Measurements from ENCODE around the gene GART.
"Not testable (repeated sequence)": the region's sequence is repeated elsewhere in the genome, so short reads cannot be mapped to it uniquely, and the experiment has no call there.

The GART gene

DNA sequence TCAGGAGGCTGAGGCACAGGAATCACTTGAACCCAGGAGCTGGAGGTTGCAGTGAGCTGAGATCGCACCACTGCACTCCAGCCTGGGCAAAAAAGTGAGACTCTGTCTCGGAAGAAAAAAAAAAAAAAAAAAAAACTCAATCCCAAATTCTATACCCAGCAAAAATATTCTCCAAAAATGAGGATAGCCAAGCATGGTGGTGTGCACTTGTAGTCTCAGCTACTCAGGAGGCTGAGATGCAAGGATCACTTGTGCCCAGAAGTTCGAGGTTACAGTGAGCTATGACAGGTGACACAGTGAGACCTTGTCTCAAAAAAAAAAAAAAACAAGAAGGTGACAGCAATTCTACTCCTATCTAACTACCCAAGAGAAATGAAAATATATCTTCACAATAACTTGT, 68.6 kb downstream of the GART start:
- DNase-seq (ENCODE audit: low read depth in 1 of 2, low spot score in 1 of 2), result no peak
- Histone ChIP-seq H3K27me3 (ENCODE audit: insufficient read depth, poor library complexity, severe bottlenecking) (no peaks in the 10 kb centered on the region), H3K27ac (replicated peaks) (no peak overlapping the region), H3K4me3 (replicated peaks; ENCODE audit: insufficient read depth, low read length) (no peak overlapping the region)
- TF ChIP-seq SPI1 (IDR thresholded peaks at IDR 0.05; ENCODE audit: borderline replicate concordance, low read depth) (no peak), GABPA (IDR thresholded peaks at IDR 0.05; ENCODE audit: low read depth) (no peak), POLR2AphosphoS5 (IDR thresholded peaks at IDR 0.05; ENCODE audit: low read depth) (no peak)
- TF ChIP-seq, protein P1, sequence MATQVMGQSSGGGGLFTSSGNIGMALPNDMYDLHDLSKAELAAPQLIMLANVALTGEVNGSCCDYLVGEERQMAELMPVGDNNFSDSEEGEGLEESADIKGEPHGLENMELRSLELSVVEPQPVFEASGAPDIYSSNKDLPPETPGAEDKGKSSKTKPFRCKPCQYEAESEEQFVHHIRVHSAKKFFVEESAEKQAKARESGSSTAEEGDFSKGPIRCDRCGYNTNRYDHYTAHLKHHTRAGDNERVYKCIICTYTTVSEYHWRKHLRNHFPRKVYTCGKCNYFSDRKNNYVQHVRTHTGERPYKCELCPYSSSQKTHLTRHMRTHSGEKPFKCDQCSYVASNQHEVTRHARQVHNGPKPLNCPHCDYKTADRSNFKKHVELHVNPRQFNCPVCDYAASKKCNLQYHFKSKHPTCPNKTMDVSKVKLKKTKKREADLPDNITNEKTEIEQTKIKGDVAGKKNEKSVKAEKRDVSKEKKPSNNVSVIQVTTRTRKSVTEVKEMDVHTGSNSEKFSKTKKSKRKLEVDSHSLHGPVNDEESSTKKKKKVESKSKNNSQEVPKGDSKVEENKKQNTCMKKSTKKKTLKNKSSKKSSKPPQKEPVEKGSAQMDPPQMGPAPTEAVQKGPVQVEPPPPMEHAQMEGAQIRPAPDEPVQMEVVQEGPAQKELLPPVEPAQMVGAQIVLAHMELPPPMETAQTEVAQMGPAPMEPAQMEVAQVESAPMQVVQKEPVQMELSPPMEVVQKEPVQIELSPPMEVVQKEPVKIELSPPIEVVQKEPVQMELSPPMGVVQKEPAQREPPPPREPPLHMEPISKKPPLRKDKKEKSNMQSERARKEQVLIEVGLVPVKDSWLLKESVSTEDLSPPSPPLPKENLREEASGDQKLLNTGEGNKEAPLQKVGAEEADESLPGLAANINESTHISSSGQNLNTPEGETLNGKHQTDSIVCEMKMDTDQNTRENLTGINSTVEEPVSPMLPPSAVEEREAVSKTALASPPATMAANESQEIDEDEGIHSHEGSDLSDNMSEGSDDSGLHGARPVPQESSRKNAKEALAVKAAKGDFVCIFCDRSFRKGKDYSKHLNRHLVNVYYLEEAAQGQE (IDR thresholded peaks at IDR 0.05; ENCODE audit: insufficient replicate concordance, low read depth), result no peak
- TF ChIP-seq, protein P2, sequence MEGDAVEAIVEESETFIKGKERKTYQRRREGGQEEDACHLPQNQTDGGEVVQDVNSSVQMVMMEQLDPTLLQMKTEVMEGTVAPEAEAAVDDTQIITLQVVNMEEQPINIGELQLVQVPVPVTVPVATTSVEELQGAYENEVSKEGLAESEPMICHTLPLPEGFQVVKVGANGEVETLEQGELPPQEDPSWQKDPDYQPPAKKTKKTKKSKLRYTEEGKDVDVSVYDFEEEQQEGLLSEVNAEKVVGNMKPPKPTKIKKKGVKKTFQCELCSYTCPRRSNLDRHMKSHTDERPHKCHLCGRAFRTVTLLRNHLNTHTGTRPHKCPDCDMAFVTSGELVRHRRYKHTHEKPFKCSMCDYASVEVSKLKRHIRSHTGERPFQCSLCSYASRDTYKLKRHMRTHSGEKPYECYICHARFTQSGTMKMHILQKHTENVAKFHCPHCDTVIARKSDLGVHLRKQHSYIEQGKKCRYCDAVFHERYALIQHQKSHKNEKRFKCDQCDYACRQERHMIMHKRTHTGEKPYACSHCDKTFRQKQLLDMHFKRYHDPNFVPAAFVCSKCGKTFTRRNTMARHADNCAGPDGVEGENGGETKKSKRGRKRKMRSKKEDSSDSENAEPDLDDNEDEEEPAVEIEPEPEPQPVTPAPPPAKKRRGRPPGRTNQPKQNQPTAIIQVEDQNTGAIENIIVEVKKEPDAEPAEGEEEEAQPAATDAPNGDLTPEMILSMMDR (IDR thresholded peaks at IDR 0.05; ENCODE audit: insufficient read depth, low read length), result no peak

DNA sequence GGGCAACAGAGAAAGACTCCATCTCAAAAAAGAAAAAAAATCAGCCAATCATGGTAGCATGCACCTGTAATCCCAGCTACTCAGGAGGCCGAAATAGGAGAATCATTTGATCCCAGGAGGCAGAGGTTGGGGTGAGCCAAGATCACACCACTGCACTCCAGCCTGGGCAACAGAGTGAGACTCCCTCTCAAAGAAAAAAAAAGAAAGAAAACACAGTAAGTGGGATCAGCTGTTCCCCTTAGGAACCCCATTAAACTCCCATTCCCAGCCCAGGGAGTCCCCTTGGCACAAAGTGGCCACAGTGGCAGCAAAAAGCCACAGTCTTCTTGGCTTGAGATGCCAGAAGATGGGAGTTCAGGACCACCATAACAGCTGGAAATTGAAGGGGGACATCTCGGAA, 71.2 kb downstream of the GART start:
- TF ChIP-seq, protein P1 (IDR thresholded peaks at IDR 0.05; ENCODE audit: insufficient replicate concordance, low read depth), result no peak
- TF ChIP-seq SPI1 (IDR thresholded peaks at IDR 0.05; ENCODE audit: borderline replicate concordance, low read depth) (no peak), POLR2AphosphoS5 (IDR thresholded peaks at IDR 0.05; ENCODE audit: low read depth) (no peak), GABPA (IDR thresholded peaks at IDR 0.05; ENCODE audit: low read depth) (no peak)
- TF ChIP-seq, protein P2 (IDR thresholded peaks at IDR 0.05; ENCODE audit: insufficient read depth, low read length), result no peak
- Histone ChIP-seq H3K4me3 (replicated peaks; ENCODE audit: insufficient read depth, low read length) (no peak overlapping the region), H3K27me3 (ENCODE audit: insufficient read depth, poor library complexity, severe bottlenecking) (no peaks in the 10 kb centered on the region), H3K27ac (replicated peaks) (no peak overlapping the region)
- DNase-seq (ENCODE audit: low read depth in 1 of 2, low spot score in 1 of 2), result no peak

DNA sequence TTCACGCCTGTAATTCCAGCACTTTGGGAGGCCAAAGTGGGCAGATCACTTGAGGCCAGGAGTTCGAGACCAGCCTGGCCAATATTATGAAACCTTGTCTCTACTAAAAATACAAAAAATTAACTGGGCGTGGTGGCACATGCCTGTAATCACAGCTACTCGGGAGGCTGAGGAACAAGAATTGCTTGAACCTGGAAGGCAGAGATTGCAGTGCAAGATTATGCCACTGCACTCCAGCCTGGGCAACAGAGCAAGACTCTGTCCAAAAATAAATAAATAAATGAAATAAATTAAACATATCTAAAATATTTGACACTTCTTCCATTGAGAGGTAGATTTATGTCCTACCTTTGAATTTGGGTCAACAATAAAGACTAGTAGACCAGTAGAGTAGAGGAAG, 72.7 kb downstream of the GART start:
- H3K27me3 ChIP-seq (ENCODE audit: insufficient read depth, poor library complexity, severe bottlenecking); DNase-seq (ENCODE audit: low read depth in 1 of 2, low spot score in 1 of 2); H3K4me3 ChIP-seq (replicated peaks; ENCODE audit: insufficient read depth, low read length); H3K27ac ChIP-seq (replicated peaks): not testable (repeated sequence)

DNA sequence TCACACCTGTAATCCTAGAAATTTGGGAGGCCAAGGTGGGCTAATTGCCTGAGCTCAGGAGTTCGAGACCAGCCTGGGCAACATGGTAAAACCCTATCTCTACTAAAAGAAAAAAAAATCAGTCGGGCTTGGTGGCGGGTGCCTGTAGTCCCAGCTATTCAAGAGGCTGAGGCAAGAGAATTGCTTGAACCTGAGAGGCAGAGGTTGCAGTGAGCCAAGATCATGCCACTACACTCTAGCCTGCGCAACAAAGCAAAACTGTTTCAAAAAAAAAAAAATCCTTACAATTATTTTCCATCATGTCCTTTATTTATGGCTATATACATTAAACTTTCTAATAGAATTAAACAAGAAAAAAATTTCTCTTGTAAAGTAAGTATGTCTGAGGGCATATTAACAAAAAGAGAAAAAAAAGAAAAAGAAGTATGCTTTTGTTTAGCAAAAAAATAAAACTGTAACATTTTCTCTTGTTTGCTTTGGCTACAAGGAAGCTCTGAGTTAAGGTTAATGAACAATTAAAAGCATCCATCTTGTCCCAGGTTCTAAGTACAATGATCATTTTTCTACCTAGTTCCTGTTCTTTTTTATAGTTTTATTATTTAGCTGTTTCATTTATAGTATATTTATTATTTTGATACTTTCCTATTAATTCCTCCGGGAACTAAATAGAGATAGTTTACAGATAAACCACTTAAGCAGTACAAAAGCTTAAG, 80.2 kb downstream of the GART start:
- no peak for DNase-seq (ENCODE audit: low read depth in 1 of 2, low spot score in 1 of 2)
- Histone ChIP-seq H3K27ac (replicated peaks) (no peak overlapping the region), H3K27me3 (ENCODE audit: insufficient read depth, poor library complexity, severe bottlenecking) (no peaks in the 10 kb centered on the region), H3K4me3 (replicated peaks; ENCODE audit: insufficient read depth, low read length) (no peak overlapping the region)
- TF ChIP-seq GABPA (IDR thresholded peaks at IDR 0.05; ENCODE audit: low read depth) (no peak), POLR2AphosphoS5 (IDR thresholded peaks at IDR 0.05; ENCODE audit: low read depth) (no peak), SPI1 (IDR thresholded peaks at IDR 0.05; ENCODE audit: borderline replicate concordance, low read depth) (no peak)
- TF ChIP-seq, protein P2 (IDR thresholded peaks at IDR 0.05; ENCODE audit: insufficient read depth, low read length), result no peak
- TF ChIP-seq, protein P1 (IDR thresholded peaks at IDR 0.05; ENCODE audit: insufficient replicate concordance, low read depth), result no peak

Measured in HL-60 (cell line).